Adrenal gland (tissue), 5 donors: ENCODE data around the gene PDGFD.

ENCODE experiments used
- POLR2A ChIP-seq, 2 donors: fragments of 450-650 bp; IDR thresholded peaks; one replicate each; pipeline ENCODE4 v1.6.1; 2017; ENCODE audit warnings: antibody characterized with exemption in 2 of 2, mild to moderate bottlenecking in 2 of 2, moderate library complexity in 1 of 2
- TF ChIP-seq, protein P1 (sequence below), 6 experiments: fragments of 450-650 bp in 4 of 6; fragments of 200-600 bp in 2 of 6; sonication (generic) in 1 of 6; IDR thresholded peaks; 1 replicate in 5 of 6; 2 replicates in 1 of 6; pipeline versions ENCODE4 v1.5.1 to v1.8.0; 2016 to 2021; ENCODE audit warnings: antibody characterized with exemption in 6 of 6, mild to moderate bottlenecking in 2 of 6, moderate library complexity in 1 of 6
- donor health status: DM: no; HTN: no; CAD: no.

DNA sequence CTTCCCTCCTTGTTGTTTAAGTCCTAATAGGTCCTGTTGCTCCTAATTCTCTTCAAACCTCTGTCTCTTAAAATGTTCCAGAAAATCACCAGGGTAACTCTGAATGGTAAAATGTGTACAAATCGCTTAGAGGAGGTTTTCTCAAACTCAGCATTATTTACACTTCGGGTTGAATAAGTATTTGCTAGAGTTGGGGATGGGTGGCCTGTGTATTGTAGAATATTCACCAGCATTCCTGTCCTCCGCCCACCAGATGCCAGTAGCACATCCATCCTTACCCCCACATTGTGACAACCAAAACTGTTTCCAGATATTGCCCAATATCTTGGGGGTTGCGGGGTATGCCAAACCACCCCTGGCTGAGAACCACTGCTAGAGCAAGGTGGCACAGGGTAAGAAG, 191.9 kb downstream of the PDGFD start:
- no peak for TF ChIP-seq POLR2A (IDR thresholded peaks at IDR 0.05)
- TF ChIP-seq, protein P1, sequence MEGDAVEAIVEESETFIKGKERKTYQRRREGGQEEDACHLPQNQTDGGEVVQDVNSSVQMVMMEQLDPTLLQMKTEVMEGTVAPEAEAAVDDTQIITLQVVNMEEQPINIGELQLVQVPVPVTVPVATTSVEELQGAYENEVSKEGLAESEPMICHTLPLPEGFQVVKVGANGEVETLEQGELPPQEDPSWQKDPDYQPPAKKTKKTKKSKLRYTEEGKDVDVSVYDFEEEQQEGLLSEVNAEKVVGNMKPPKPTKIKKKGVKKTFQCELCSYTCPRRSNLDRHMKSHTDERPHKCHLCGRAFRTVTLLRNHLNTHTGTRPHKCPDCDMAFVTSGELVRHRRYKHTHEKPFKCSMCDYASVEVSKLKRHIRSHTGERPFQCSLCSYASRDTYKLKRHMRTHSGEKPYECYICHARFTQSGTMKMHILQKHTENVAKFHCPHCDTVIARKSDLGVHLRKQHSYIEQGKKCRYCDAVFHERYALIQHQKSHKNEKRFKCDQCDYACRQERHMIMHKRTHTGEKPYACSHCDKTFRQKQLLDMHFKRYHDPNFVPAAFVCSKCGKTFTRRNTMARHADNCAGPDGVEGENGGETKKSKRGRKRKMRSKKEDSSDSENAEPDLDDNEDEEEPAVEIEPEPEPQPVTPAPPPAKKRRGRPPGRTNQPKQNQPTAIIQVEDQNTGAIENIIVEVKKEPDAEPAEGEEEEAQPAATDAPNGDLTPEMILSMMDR (IDR thresholded peaks at IDR 0.05), result no peak
